Osteoblast (primary cell): ENCODE results near the gene SYT4. TPM values are rescaled to one million over a fixed set of nuclear protein-coding genes. Genes with fewer than 3 reads are reported as not detected.

ENCODE experiments used
- DNase-seq: peaks from one replicate; pipeline ENCODE4 v3.0.0; 2011; ENCODE audit warnings: low spot score, mixed read lengths; ENCODE audit not compliant: insufficient read length; ENCODE audit errors: missing footprints
- H2AFZ ChIP-seq: 2 replicates; pipeline ENCODE4 v1.6.0; 2011; ENCODE audit warnings: mild to moderate bottlenecking, low read length
- H3K27ac ChIP-seq: 2 replicates; pipeline ENCODE4 v1.5.1; 2011; ENCODE audit warnings: mild to moderate bottlenecking, low read depth, low read length, moderate library complexity
- H3K27me3 ChIP-seq: 2 replicates; pipeline ENCODE4 v1.6.0; 2012; ENCODE audit warnings: mild to moderate bottlenecking, control low read depth, inconsistent platforms, low read length, moderate library complexity; ENCODE audit not compliant: insufficient read depth
- H3K36me3 ChIP-seq: 2 replicates; pipeline ENCODE4 v1.5.1; 2011; ENCODE audit warnings: mild to moderate bottlenecking, low read length, control low read depth, moderate library complexity; ENCODE audit not compliant: insufficient read depth
- H3K4me1 ChIP-seq: 2 replicates; pipeline ENCODE4 v1.5.1; 2011; ENCODE audit warnings: mild to moderate bottlenecking, low read length, control low read depth, moderate library complexity; ENCODE audit not compliant: insufficient read depth
- H3K4me2 ChIP-seq: 2 replicates; pipeline ENCODE4 v1.6.0; 2011; ENCODE audit warnings: mild to moderate bottlenecking, low read length; ENCODE audit not compliant: insufficient read depth
- H3K4me3 ChIP-seq: fragments of 200-600 bp; sonication (generic); 3 replicates; pipeline ENCODE4 v1.5.1; 2012; ENCODE audit warnings: mild to moderate bottlenecking, low read length, inconsistent platforms; ENCODE audit not compliant: insufficient read depth
- H3K79me2 ChIP-seq: 2 replicates; pipeline ENCODE4 v1.6.0; 2012; ENCODE audit warnings: mild to moderate bottlenecking, low read length, control low read depth, inconsistent platforms; ENCODE audit not compliant: insufficient read depth
- H3K9me3 ChIP-seq: 2 replicates; pipeline ENCODE4 v1.5.1; 2011; ENCODE audit warnings: low read depth, low read length, control low read depth
- H4K20me1 ChIP-seq: 2 replicates; pipeline ENCODE4 v1.6.0; 2012; ENCODE audit warnings: mild to moderate bottlenecking, low read length, control low read depth; ENCODE audit not compliant: insufficient read depth
- total RNA-seq: library from RNA; depleted of rRNA; stranded (reverse); fragments of >200 nt; gene quantifications from 2 replicates; pipeline ENCODE4 v1.2.3, GENCODE V29; 2012
- TF ChIP-seq, protein P1 (sequence below): IDR thresholded peaks from 2 replicates; pipeline ENCODE4 v1.5.1; 2011; ENCODE audit warnings: mild to moderate bottlenecking, low read depth, low read length, moderate library complexity; ENCODE audit errors: extremely low read depth

The SYT4 gene
- total RNA-seq, 1 donor, result not detected

GRCh38 chr18:43248610-43249249 is 28.6 kb downstream of the SYT4 start:
- Histone ChIP-seq H4K20me1 (no peaks in the 10 kb centered on the region), H3K27me3 (no peaks in the 10 kb centered on the region), H3K4me2 (no peak overlapping the region), H2AFZ (no peak overlapping the region), H3K36me3 (no peaks in the 10 kb centered on the region), H3K79me2 (no peaks in the 10 kb centered on the region), H3K4me1 (no peaks in the 10 kb centered on the region), H3K27ac (no peak overlapping the region), H3K4me3 (no peak overlapping the region), H3K9me3 (no peaks in the 10 kb centered on the region)
- TF ChIP-seq, protein P1, sequence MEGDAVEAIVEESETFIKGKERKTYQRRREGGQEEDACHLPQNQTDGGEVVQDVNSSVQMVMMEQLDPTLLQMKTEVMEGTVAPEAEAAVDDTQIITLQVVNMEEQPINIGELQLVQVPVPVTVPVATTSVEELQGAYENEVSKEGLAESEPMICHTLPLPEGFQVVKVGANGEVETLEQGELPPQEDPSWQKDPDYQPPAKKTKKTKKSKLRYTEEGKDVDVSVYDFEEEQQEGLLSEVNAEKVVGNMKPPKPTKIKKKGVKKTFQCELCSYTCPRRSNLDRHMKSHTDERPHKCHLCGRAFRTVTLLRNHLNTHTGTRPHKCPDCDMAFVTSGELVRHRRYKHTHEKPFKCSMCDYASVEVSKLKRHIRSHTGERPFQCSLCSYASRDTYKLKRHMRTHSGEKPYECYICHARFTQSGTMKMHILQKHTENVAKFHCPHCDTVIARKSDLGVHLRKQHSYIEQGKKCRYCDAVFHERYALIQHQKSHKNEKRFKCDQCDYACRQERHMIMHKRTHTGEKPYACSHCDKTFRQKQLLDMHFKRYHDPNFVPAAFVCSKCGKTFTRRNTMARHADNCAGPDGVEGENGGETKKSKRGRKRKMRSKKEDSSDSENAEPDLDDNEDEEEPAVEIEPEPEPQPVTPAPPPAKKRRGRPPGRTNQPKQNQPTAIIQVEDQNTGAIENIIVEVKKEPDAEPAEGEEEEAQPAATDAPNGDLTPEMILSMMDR, result no peak
- no peak for DNase-seq

- H3K4me3 ChIP-seq, result no peak overlapping the region
- H3K4me1 ChIP-seq, result no peaks in the 10 kb centered on the region
- no peak overlapping the region for H2AFZ ChIP-seq
- no peaks in the 10 kb centered on the region for H3K79me2 ChIP-seq
- no peak overlapping the region for H3K4me2 ChIP-seq
- no peaks in the 10 kb centered on the region for H4K20me1 ChIP-seq
- H3K27ac ChIP-seq, result no peak overlapping the region
- no peak for DNase-seq
- H3K27me3 ChIP-seq, result no peaks in the 10 kb centered on the region
- no peaks in the 10 kb centered on the region for H3K9me3 ChIP-seq
- TF ChIP-seq, protein P1, result no peak
- H3K36me3 ChIP-seq, result no peaks in the 10 kb centered on the region
These were observed 29.3 kb downstream of the SYT4 start for GRCh38 chr18:43247944-43248343.

GRCh38 chr18:43238429-43238828 is 38.9 kb downstream of the SYT4 start:
- H3K4me1 ChIP-seq, result no peaks in the 10 kb centered on the region
- H3K4me2 ChIP-seq, result no peak overlapping the region
- H3K27ac ChIP-seq, result no peak overlapping the region
- TF ChIP-seq, protein P1, result no peak
- no peak overlapping the region for H3K4me3 ChIP-seq
- H2AFZ ChIP-seq, result no peak overlapping the region
- no peaks in the 10 kb centered on the region for H3K36me3 ChIP-seq
- no peaks in the 10 kb centered on the region for H3K27me3 ChIP-seq
- no peaks in the 10 kb centered on the region for H3K9me3 ChIP-seq
- no peak for DNase-seq
- H3K79me2 ChIP-seq, result no peaks in the 10 kb centered on the region
- H4K20me1 ChIP-seq, result no peaks in the 10 kb centered on the region

- no peak for DNase-seq
These were observed 40.4 kb downstream of the SYT4 start for GRCh38 chr18:43236921-43237320.

More at GRCh38 chr18:43236921-43237320, 40.4 kb downstream of the SYT4 start:
- H3K79me2 ChIP-seq, result no peaks in the 10 kb centered on the region
- H3K9me3 ChIP-seq, result no peaks in the 10 kb centered on the region
- H3K4me2 ChIP-seq, result no peak overlapping the region
- no peaks in the 10 kb centered on the region for H3K4me1 ChIP-seq
- no peak overlapping the region for H3K27ac ChIP-seq
- no peaks in the 10 kb centered on the region for H3K27me3 ChIP-seq
- no peaks in the 10 kb centered on the region for H4K20me1 ChIP-seq
- TF ChIP-seq, protein P1, result no peak
- H3K4me3 ChIP-seq, result no peak overlapping the region
- no peaks in the 10 kb centered on the region for H3K36me3 ChIP-seq
- H2AFZ ChIP-seq, result no peak overlapping the region
